Fibroblast of skin of back (primary cell): ENCODE measurements around the gene COL4A6. TPM values are rescaled to one million over a fixed set of nuclear protein-coding genes. Genes with fewer than 3 reads are reported as not detected.
"Not testable (repeated sequence)": the region's sequence is repeated elsewhere in the genome, so short reads cannot be mapped to it uniquely, and the experiment has no call there.

ENCODE experiments used
- DNase-seq: peaks from one replicate; pipeline ENCODE4 v3.0.0-alpha.2; 2013
- polyA plus RNA-seq, 2 experiments: library from polyadenylated mRNA; unstranded; fragments of 120-200 nt; gene quantifications; one replicate each; pipeline ENCODE4 v1.2.1, GENCODE V29; 2013; ENCODE audit not compliant: insufficient read length in 2 of 2

Gene COL4A6
- 0.23 TPM for polyA plus RNA-seq (2013, experiment 1 of 2; ENCODE audit: insufficient read length)
- 0.44 TPM for polyA plus RNA-seq (2013, experiment 2 of 2; ENCODE audit: insufficient read length)

DNA sequence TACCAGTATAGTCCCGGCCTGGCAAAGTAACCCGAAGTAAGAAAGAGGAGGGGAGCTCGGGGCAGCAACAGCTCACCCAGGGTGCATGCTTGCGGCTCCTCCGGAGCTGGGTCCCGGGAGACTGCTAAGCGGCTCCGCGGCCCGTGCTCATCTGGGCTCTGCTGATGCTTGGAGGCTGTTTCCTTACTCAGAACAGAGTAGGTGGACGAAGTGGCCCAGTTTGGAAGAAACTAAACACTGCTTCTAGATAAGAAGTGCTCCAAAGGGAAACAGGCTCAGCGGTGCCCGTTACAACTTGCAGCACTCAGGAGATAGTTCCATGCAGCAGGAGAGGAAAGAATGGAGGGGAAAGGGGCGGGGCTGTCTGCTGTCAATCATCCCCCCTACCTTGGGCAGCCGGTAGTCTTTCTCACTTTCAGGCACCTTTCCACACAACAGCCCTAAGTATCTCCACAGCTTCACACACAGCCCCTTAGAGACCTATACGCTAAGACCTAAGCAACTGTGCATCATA, at the start of gene COL4A6:
Gene COL4A6, minus strand, starts transcription at position 313 of the 514 bp plus-strand sequence. Its CDS starts 226 bp downstream, at position 87.
- DNase-seq = no peak

DNA sequence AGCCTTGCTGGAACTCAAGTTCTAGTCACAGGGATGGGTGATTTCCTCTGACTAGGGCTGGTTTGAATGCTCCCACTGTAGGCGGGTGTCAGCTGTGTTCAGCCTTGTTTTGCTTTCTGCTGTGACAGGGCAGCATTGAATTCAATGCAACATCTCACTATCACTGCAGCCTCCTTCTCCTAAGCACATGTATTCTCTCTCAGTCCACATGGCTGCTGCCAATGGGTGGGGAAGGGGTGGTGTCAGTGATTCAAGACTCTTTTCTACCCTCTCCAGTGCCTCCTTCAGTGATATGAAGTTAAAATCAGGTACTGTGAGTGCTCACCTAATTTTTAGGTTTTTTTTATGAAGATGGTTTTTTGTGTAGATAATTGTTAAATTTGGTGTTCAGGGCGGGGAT, 47.7 kb upstream of the COL4A6 start:
- no peak for DNase-seq

DNA sequence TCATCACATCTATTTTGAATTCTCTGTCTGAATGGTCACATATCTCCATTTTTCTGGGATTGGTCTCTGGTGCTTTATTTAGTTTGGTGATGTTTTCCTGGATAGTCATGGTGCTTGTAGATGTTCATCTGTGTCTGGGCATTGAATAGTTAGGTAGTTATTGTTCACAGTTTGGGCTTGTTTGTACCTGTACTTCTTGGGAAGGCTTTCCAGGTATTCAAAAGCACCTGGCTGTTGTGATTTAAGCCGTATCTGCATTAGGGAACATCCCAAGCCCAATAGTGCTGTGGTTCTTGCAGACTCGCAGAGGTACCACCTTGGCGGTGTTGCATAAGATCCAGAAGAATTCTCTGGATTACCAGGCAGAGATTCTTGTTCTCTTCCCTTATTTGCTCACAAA, 46.0 kb upstream of the COL4A6 start:
- DNase-seq = no peak

DNA sequence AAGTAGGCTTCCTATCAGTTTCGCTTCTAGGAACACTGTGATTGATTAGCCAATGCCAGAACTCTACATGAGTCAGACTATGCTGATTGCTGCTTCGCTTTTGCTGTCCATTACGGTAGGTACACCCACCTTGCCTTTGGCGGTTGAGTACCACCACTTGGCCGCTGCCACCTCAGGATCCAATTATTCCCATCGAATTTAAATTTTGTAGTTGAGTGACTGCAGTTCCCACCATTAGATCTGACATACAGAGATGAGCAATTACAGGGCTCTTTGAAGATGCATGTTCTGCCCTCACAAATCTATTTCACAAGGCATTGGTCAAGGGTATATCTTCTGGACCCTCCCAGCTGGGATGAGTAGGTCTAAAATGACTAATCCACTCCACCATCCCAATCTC, 43.3 kb upstream of the COL4A6 start:
- DNase-seq = not testable (repeated sequence)

DNA sequence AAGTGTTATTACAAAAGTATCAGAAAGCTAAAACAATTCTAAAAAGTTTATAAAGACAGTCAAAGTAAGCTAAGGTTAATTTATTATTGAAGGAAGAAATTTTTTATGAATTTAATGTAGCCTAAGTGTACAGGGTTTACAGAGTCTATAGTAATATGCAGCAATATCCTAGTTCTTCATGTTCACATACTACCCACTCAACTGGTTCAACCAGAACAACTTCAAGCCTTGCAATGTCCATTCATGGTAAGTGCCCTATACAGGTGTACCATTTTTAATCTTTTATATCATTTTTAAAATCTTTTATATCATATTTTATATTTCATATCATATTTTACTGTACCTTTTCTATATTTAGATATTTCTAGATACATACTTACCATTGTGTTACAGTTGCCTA, 35.8 kb upstream of the COL4A6 start:
- DNase-seq = no peak

DNA sequence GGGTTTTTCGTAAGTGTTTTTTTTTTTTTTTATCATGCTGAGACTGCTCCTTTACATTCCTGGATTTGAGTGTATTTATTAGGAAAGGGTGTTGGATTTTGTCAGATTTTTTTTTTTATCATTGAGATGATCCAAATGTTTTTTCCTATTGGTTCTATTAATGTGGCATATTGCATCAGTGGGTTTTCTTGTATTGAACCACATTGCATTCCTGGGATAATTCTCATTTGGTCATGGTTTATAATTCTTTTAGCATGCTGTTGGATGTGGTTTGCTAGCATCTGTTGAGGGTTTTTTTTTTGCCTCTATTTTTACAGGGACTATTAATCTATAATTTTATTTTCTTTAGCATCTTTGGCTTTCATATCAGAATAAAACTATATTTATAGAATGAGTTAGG, 30.3 kb upstream of the COL4A6 start:
- peak; percentile 76 for DNase-seq

DNA sequence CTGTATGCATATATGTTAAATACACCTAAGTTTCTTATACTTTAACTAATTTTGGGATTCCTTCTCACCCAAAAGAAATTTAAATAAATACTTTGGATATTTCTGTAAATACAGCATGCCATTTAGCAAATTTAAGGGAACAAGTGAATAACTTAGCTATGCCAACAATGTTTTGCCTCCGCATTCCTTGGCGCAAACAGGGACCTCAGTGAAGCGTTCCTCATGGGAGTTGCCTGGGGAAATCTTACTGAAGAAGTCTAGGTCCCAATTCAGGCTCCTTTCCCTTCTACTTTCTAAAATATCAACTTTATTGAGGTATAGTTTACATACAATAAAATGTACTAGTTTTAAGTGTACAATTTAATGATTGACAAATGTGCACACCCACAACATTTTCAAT, 26.4 kb upstream of the COL4A6 start:
- peak; percentile 85 for DNase-seq

DNA sequence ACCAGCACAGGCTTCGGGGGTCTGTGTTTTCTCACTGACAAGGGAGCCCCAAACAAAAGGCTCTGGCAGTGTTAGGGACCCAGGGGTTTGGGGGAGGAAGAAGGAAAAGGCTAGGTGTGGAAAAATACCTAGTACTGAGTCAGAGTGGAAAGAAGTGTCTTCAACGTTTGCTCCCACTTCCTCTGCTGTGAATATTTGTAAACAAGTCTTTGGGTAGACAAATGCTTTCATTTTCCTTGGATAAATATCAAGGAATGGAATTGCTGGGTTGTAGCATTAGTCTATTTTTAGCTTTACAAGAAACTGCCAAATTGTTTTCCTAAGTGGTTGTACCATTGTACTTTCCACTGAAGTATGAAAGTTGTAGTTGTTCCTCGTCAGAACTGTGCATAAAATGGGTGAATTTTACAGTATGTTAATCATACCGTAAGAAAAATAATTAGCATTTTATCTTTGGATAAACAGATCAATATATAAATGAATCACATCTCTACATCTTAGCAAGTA, 18.8 kb upstream of the COL4A6 start:
- no peak for DNase-seq

DNA sequence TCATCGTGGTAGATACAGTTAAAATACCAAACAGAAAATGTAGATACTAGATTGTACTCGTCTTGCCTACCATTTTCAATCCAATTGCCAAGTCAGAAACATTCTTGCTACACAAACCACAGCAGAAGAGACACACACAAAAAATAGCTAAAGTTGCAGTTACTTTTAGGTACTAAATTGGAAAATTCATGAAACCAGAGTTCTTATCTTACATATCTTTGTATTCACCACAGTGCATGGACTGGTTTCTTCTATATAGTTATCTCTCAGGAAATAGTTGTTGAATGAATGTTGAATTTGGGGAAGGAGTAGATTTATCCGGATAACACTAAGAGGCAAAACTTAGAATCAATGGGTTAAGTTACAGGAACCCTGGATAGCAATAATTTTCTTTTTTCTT, 15.6 kb upstream of the COL4A6 start:
- DNase-seq = no peak

DNA sequence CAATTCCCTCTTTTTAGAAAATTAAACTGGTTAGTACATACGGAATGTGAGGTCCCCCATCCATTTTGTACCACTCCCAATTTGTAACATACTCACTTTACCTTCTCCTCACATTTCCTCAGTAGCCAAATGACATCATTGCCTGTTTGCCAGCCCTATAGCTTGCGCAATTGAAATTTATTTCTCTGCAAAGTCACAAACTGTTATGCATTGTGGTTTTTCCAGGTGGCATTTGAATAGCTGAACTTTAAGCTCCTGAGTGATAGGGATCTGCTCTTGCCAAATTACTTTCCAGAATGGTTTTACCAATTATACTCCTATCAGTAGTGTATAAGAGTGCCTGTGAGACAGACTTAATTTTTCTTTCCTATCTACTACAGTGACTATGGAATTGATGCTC, 9.1 kb upstream of the COL4A6 start:
- no peak for DNase-seq

DNA sequence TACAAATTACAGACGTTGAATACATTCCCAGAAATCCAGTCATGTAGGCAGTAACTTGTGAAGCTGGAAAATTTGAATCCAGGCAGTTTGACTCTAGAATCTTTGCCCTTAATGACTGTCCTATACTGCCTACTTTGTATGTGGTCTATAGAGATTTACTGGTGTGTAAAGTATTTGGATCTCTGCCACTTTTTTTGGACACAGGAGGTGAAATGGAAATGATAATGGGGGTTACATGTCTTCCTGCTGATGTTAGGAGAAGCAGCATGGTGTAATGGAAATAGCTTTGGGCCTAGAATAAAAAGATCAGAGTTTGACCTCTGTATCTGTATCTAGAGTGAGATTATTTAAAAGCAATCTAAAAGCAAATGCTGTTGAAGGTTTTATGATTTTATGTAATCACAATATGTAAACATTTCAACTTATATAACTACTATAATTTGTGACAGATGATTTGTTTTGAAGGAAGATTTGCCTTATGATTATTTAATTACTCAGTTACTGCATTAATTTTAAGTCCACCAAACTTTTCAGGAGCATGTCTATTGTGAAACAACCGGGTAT, 4.8 kb upstream of the COL4A6 start:
- no peak for DNase-seq

DNA sequence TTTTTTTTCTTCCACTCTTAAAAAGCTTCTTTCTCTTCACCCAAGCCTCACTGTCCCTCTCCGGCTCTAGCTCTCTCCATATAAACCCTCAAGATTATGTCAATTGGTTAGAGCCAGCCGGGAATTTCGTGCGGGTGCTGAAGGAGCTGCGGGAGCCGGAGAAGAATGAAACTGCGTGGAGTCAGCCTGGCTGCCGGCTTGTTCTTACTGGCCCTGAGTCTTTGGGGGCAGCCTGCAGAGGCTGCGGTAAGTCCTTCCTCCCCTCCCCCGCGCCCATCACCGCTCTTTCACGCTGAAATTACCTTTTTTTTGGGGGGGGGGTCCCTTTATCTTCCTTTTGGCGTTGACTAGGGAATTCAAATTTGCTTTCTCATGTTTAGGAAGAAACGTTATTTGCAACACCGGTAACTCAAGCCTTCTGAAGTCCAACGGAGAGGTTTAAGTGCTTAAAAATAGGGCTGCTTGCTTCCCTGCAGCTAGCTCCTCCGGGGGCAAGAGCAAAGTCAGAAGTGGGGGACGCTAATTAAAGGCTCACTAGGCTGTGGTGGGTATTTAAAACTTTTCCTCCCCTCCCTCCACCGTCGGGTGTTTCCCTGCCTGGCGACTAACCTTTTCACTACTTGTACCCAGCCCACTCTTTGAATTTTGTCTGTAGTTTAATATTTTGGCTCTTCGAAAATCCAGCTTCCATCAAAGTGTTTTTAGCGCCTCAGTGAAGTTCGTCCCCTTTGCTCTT, 1.9 kb upstream of the COL4A6 start:
- peak; percentile 32 for DNase-seq

DNA sequence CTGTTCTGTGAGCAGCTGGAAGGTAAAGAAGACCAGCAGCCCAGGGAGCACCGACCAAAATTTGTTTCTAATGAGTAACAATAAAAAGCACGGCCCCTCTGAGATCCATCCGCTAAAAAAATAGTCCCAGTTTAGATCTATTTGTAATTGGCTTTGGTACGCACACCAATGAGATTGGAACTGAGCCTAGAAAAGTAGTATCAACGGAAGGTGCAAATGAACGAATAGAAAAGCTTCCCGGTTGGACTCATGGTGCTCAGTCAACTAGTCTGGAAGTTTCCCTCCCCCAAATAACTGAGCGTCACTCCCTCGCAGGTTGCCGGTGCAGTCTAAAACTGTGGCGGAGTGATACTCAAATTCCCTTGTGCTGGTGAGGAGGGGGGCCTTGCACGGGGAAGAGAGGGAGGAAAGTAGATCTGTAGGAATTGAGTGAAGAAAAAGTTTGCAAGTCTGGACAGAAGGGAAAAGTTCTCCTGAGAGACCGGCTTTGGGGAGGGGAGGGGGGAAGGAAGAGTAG, 1.3 kb upstream of the COL4A6 start, which contains the start of gene COL4A5:
Gene COL4A5, plus strand, starts transcription at position 413 of the 517 bp plus-strand sequence. CDS start 288 bp downstream, outside the sequence.
- peak; percentile 84 for DNase-seq

DNA sequence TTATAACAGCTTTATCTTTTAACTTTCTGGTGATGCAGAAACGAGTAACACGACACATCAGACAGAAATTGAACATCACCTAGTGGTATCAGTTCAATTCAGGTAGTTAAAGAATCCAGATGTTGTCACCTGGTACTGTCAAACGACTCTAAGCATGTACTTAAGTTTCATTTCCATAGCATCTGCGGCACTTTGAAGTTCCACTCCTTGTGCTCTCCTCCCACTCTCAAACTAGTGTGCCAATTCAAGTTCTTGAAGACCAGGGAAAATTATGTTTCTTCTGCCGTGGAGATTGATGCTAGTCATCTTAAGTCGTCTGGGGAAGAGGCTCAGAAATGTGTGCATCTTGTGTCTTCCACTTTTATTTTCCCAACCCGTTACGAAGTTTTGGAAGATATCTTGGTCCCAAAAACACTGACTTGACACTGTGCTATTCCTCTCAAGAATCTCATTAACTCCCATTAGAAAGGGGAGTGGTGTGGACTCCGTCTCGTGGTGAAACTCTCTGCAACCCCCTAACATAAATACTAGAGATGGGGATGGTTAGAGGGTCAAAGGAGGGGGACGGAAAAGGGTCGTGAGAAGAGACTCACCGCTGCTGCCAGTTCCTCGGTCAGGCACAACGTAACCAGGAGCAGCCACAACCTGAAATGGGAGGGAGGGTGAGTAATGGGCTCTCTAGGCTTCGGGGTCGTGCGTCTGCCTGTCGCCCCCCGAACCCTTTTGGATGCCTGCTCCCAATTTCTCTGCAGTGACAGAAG, 693 bp downstream of the COL4A6 start:
- no peak for DNase-seq

DNA sequence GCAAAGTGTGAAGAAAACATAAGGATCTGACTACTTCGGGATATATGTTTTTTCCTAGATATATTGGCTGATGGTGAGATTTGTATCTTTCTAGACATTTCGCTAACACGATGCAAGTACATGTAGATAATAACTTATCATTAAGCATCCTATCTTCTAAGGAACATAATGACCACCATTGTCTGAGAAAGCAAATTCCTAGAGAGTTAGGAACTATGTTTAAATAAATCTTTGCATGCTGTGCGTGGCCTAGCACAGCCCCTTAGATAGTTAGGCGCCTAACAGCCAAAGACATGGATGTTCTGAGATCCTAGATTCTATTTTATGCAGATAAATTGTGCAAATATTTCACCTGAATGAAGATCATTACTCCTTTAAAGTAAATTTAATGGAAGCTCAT, 3.0 kb downstream of the COL4A6 start:
- no peak for DNase-seq

DNA sequence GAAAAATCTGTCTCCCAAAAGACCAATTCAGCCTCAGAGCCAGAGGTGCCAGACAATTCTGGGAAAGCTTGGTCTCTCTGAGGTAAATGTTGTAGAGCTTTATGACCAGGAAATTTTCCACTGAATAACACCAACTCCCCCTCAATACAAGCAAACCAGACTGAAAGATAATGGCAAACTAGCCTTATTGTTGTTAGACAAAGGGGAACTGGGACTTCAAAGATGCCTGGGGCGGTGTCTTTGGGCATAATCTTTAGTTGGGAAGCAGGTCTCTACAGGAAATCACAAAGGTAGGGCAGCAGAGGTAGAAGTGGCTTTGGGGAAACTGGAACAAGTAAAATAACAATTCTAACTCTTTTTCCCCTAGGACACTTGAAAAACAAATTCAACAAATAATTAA, 12.0 kb downstream of the COL4A6 start:
- no peak for DNase-seq

DNA sequence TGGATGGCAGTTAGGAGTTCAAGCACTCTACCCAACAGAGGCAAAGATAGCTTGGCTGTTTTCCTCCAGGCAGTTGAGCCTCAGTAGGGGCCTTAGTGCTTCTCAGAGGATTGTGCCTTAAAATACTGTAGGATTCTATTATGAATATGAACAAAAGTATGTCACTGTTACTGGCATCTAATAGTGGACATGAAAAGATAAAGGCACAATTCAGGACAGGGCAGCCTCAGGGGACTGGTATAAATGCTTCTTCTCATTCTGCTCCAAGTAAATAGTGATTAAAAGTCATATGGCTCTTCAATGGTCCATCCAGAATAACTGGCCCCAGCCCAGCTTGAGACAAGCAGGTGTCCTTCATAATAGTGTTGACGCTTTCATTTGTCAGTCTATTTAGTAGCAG, 17.7 kb downstream of the COL4A6 start:
- no peak for DNase-seq

DNA sequence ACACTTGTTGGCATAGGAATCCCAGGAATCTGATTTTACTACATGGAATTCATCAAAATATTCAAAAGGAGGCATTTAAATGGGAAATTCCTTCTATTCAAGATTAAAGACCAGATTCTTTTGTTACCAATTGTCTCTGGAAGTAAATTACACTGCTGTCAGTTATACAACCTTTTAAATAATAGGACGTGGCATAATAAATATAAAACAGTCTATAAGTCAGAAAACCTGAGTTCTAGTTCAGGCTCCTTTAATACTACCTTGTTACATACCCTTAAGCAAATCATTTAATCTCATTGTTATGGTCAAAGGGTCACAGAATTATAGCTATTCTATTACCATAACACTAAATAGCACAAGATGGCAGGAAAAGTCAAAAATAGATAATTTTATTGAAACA, 18.8 kb downstream of the COL4A6 start:
- DNase-seq = no peak

DNA sequence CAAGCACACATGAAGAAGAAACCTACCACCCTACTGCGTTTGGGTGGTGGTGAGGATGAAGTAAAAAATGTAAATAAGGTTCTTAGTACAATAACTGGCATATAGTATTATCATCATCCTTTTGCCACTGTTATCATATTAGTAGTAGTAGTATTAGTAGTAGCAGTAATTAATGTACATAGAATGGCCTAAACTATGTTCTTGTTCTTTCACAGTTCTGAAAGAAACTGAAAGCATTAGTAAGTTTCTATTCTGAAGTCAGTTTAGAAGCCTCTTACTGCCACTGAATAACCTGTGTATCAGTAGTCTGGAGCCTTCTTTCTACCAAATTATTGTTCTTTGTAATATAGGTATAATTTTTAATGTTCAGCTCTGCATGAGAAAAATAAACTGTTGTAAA, 21.0 kb downstream of the COL4A6 start:
- no peak for DNase-seq

DNA sequence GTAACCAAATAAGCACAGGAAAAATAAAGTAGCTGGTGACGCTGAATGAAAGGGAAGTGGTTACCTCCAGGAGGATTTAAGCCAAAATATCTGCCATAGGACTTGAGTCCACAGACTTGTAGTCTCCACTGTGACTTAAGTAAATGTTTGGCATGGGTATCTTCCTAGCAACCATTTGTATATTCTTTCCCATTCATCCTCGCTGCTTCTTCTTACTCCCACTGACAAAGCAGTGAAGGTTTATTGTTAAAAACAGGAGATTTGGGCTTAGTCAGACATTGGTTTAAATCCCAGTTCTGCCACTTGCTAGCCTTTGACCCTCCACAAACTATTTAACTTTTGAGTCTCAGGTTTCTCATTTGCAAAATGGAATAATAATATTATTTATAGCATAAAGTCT, 22.3 kb downstream of the COL4A6 start:
- DNase-seq = no peak

DNA sequence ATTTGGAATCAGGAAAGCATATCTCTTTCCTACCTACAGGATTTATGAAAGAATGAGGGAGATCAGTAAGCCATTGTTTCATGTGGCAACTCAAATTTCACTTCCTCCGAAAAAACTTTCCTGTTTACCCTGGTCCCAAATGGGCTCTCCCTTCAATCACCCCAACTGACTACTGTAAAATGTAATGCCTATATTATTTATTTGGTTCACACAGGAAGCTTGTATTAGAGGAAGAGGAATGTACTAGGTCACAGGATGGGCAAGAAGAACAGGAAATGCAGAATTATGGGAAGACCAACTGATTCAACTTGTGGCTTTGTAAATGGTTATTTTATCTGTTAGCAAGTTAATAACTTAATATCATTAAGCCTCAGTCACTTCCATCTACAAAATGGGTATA, 23.1 kb downstream of the COL4A6 start:
- DNase-seq = no peak

DNA sequence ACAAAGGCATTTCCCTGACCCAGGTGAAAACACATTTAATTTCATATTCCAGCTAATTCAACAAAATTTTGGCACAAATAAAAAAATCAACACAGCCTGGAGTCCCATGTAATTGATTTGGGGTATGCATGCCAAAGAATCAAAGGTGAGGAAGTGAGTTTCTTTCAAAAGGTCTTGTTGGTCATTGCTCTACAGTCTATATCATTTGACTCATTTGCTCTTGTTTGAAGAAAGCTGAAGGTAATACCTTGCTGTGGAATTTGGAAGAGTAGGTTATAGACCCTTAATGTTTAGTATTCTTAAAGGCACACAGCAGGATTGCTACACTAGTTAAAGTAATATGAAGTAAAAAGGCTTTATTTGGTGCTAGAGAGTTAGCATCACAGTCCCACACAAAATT, 25.4 kb downstream of the COL4A6 start:
- DNase-seq = no peak
